ENCODE data around the gene FBXL19. TPM values are rescaled to one million over a fixed set of nuclear protein-coding genes. Genes with fewer than 3 reads are reported as not detected.

The FBXL19 gene
- total and polyA plus RNA-seq, 2 of the 8 experiments (the other 6 are each of a cell fraction or from before 2014, with no cell fraction given), result 47.2 to 72.2 TPM

- Histone ChIP-seq H4K91ac (replicated peaks; ENCODE audit: insufficient read length, low read length) (no peak overlapping the region), H2BK120ac (replicated peaks; ENCODE audit: low read depth, low read length) (no peak overlapping the region), H2AFZ (ENCODE audit: low read length) (no peak overlapping the region), H3K23ac (ENCODE audit: insufficient read length) (no peak overlapping the region), H3K14ac (ENCODE audit: insufficient read length) (no peak overlapping the region), H4K8ac (ENCODE audit: extremely low read depth, insufficient read depth, low read length) (no peak overlapping the region), H2AK5ac (ENCODE audit: low read depth, low read length) (no peak overlapping the region), H3K4me3 (ENCODE audit: extremely low read depth in 1 of 4, insufficient read depth in 2 of 4, low read depth in 3 of 4, low read length in 4 of 4) (no peak overlapping the region), H4K20me1 (replicated peaks in 1 of 2; ENCODE audit: control insufficient read depth in 1 of 2, insufficient read depth in 2 of 2, low read length in 2 of 2) (peaks cover 0 to 6% of the 10 kb centered on the region in 2 experiments), H3K9me3 (ENCODE audit: insufficient read depth in 2 of 2, low read depth in 1 of 2, low read length in 1 of 2) (no peaks in the 10 kb centered on the region), H2BK5ac (ENCODE audit: low read depth, low read length) (no peak overlapping the region), H2BK12ac (ENCODE audit: low read depth, low read length) (no peak overlapping the region), H2BK15ac (ENCODE audit: low read length) (no peak overlapping the region), H3K27me3 (replicated peaks in 1 of 4; ENCODE audit: control insufficient read depth in 3 of 4, extremely low read depth in 1 of 4, insufficient read depth in 3 of 4, low read length in 3 of 4) (no peaks in the 10 kb centered on the region), H3K18ac (ENCODE audit: extremely low read depth, low read length) (no peak overlapping the region), H3K9ac (replicated peaks in 1 of 4; ENCODE audit: extremely low read depth in 1 of 4, low read depth in 3 of 4, low read length in 3 of 4) (no peak overlapping the region), H3K4me1 (replicated peaks in 1 of 4; ENCODE audit: control insufficient read depth in 3 of 4, insufficient read depth in 4 of 4, low read length in 3 of 4) (no peaks in the 10 kb centered on the region), H3K4ac (replicated peaks; ENCODE audit: insufficient read length, low read depth, low read length) (no peak overlapping the region), H3K27ac (ENCODE audit: low read depth, low read length) (no peak overlapping the region), H3K79me1 (ENCODE audit: low read depth, low read length) (no peaks in the 10 kb centered on the region; the same call in 1 of the 2 replicates), H3K23me2 (ENCODE audit: low read depth, low read length) (peaks cover 2% of the 10 kb centered on the region; the same call in 1 of the 2 replicates), H3K4me2 (ENCODE audit: insufficient read depth in 1 of 2, low read depth in 2 of 2, low read length in 2 of 2) (no peak overlapping the region), H3K36me3 (ENCODE audit: control insufficient read depth in 2 of 4, insufficient read depth in 4 of 4, low read length in 3 of 4) (peaks cover 35 to 70% (median 54%) of the 10 kb centered on the region in 4 experiments), H3K79me2 (ENCODE audit: control insufficient read depth in 1 of 2, insufficient read depth in 2 of 2, low read length in 2 of 2) (no peaks in the 10 kb centered on the region), H4K5ac (ENCODE audit: insufficient read length, low read depth, low read length) (no peak overlapping the region), H2BK20ac (ENCODE audit: low read length) (no peak overlapping the region), H3K56ac (replicated peaks; ENCODE audit: insufficient read length, low read depth, low read length) (no peak overlapping the region)
- CTCF ChIA-PET (ENCODE audit: partially characterized antibody), result interaction anchor here (1.0 kb wide), 1 partner anchor 13 kb away, joined by 3 read pairs; the partner anchor contains the start of gene HSD3B7
- DNase-seq (ENCODE audit: low read depth in 1 of 2, low spot score in 2 of 2) (no peak), FAIRE-seq (no peak)
- POLR2A ChIA-PET (ENCODE audit: partially characterized antibody), result interaction anchor here (0.5 to 5.0 kb wide), 5 partner anchors 10 to 236 kb away, joined by 3 to 26 read pairs (median 9); partner anchors contain the start of genes HSD3B7 and SETD1A
- TF ChIP-seq RFX5 (IDR thresholded peaks at IDR 0.05; ENCODE audit: borderline replicate concordance, low read depth, low read length) (no peak), NANOG (IDR thresholded peaks at IDR 0.05; ENCODE audit: insufficient read depth, low read depth, low read length, poor library complexity, severe bottlenecking) (no peak), RNF2 (IDR thresholded peaks at IDR 0.05; ENCODE audit: borderline replicate concordance, low read depth, low read length, missing control alignments, poor library complexity, severe bottlenecking) (no peak)
- 95% methylated on average over 8 of the region's 14 CpGs; no CpG with 5 or more reads in 1 of the 2 experiments for WGBS, 2 experiments (ENCODE audit: extremely low coverage in 1 of 2, insufficient coverage in 1 of 2, insufficient read length in 1 of 2, insufficient replicate concordance in 2 of 2, low coverage in 1 of 2, low lambda C conversion rate in 2 of 2, missing lambda C conversion rate in 1 of 2)
Observed at GRCh38 chr16:30971298-30971697, 47.9 kb downstream of the FBXL19 start.
